Tibial artery (tissue), 4 donors: ENCODE results near the gene MINDY4.

ENCODE experiments used
- DNase-seq, 2 donors: peaks; one replicate each; pipeline ENCODE4 v3.0.0-alpha.2; 2019
- H3K27ac ChIP-seq, 2 donors: fragments of 200-600 bp; sonication (generic) in 1 of 2; 1 replicate in 1 of 2; 2 replicates in 1 of 2; pipeline ENCODE4 v1.5.1; 2018 to 2019; ENCODE audit warnings: mild to moderate bottlenecking in 1 of 2
- H3K27me3 ChIP-seq, 2 donors: fragments of 200-600 bp; sonication (generic) in 1 of 2; one replicate each; pipeline versions ENCODE4 v1.5.1 to v1.6.0; 2016 to 2019
- H3K36me3 ChIP-seq, 3 donors: fragments of 200-600 bp; sonication (generic) in 2 of 3; one replicate each; pipeline ENCODE4 v1.5.1; 2016 to 2019; ENCODE audit warnings: mild to moderate bottlenecking in 2 of 3
- H3K4me1 ChIP-seq, 4 donors: fragments of 200-600 bp; sonication (generic) in 2 of 4; 1 replicate in 3 of 4; 2 replicates in 1 of 4; pipeline ENCODE4 v1.5.1; 2016 to 2019
- H3K4me3 ChIP-seq, 2 donors: fragments of 200-600 bp; sonication (generic) in 1 of 2; 1 replicate in 1 of 2; 2 replicates in 1 of 2; pipeline ENCODE4 v1.5.1; 2018 to 2019; ENCODE audit warnings: mild to moderate bottlenecking in 2 of 2
- H3K9me3 ChIP-seq, 3 donors: fragments of 200-600 bp; sonication (generic) in 1 of 3; one replicate each; pipeline ENCODE4 v1.5.1; 2016 to 2019
- CTCF ChIP-seq, 2 experiments: fragments of 200-600 bp in 1 of 2; fragments of 450-650 bp in 1 of 2; IDR thresholded peaks; one replicate each; pipeline ENCODE4 v1.5.1; 2017 to 2019; ENCODE audit warnings: antibody characterized with exemption in 2 of 2, mild to moderate bottlenecking in 1 of 2, moderate library complexity in 1 of 2
- intact Hi-C: fragments of 100-400 bp; cut with DNase I; formaldehyde crosslinking; loops from one replicate; pipeline ENCODE4 v1.15.0; 2023; ENCODE audit warnings: low total_unique reads

The MINDY4 gene

GRCh38 chr7:30920021-30920583 lies 148.9 kb downstream of the MINDY4 start:
- Histone ChIP-seq H3K27me3 (no peaks in the 10 kb centered on the region), H3K27ac (peak overlapping the region; percentile 87 to 92), H3K36me3 (peaks cover 21 to 37% (median 32%) of the 10 kb centered on the region in 3 donors), H3K9me3 (no peaks in the 10 kb centered on the region), H3K4me1 (peaks cover 0 to 73% (median 67%) of the 10 kb centered on the region in 4 donors), H3K4me3 (no peak overlapping the region)
- peak; percentile 36 to 75 for DNase-seq
- intact Hi-C loops, result loop anchor here (5.0 kb wide), 1 partner anchor 168 kb away; the partner anchor contains the start of gene INMT
- TF ChIP-seq CTCF (IDR thresholded peaks at IDR 0.05), result no peak

DNA sequence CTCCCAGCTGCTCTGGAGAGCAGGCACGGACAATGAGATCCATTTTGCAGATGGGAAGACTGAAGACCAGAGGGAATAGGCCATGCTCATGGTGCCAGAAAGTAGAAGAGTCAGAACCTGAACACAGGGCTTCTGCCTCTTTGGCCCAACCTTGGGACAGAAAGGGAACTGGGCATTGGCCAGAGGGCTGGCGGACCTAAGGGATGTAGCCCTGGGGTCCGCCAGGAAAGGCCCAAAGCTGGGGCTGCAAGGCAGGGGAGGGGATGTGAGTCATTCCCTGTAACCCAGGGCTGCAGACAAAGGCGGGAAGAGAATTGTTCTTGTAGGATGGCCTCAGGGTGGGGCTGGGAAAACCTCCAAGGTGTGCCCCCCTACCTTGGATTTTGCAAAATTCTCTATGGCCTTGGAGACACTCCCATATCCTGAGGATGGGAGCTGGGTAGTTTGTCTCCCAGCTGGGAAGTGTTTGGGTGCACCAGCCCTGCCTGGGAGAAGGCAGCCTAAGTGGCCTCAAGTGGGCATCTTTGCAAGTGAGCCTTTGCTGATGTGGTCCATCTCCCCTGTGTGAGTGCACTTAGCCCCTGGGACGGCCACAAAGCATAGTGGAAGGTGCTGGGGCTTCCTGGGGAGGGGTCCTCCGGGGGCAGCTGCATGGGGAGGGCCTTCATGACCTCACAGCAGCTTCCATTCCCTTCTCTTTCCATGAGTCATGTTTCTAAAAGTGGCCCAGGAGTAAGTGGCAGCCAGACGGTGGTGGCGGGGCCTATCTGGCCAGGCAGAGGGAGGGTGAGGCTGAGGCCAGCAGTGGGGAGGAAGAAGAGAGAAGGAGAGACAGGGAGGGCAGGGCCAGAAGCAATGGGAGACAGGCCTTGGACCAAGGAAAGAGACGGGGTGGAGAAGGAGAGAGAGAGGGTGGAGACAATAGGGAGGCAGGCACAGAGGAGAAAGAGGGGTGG lies 149.6 kb downstream of the MINDY4 start:
- Histone ChIP-seq H3K4me3 (no peak overlapping the region), H3K36me3 (peaks cover 29 to 44% (median 40%) of the 10 kb centered on the region in 3 donors), H3K4me1 (peaks cover 0 to 65% (median 59%) of the 10 kb centered on the region in 4 donors), H3K9me3 (no peaks in the 10 kb centered on the region), H3K27ac (peak overlapping the region; percentile 87 to 92), H3K27me3 (no peaks in the 10 kb centered on the region)
- intact Hi-C loops, result loop anchor here (5.0 kb wide), 1 partner anchor 169 kb away; the partner anchor contains the start of gene INMT
- no peak for TF ChIP-seq CTCF (IDR thresholded peaks at IDR 0.05)
- DNase-seq, result peak; percentile 70 to 90

DNA sequence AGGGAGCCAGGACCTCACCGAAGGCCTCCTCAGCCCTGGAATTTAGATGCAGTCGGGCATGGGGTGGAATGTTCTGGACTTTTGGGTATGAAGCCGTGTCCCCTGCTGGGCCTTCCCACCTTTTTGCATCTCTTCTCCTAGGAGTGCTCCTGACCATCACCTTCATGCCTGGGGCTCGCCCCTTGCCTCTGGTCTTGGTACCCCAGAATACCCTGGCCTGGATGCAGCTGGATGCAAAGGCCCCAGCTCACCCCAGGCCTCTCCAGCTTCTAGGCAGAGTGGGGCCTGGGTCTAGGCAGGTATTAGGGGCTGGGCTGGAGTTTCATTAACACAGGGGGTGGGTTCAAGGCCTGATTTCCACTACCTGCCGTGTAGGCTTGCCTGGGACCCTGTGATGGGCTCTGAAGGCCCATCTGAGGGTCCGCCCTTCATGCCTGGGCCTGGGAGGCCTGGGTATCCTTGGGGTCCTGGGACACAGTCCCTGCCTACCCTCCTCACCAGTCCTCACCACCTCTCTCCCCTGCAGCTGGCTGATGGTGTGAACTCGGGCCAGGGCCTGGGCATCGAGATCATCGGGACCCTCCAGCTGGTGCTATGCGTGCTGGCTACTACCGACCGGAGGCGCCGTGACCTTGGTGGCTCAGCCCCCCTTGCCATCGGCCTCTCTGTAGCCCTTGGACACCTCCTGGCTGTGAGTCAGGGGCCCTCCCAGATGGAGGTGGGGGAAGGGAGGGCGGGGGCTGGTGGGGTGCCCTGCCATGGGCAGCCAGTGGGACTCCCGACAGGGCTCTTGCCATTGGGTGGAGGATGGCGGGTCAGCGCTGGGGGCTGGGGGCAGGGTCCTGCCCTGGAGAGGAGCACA lies 150.6 kb downstream of the MINDY4 start:
- H3K36me3 ChIP-seq, result peaks cover 38 to 53% (median 49%) of the 10 kb centered on the region in 3 donors
- DNase-seq, result peak; percentile 19 to 68
- H3K4me3 ChIP-seq, result no peak overlapping the region
- intact Hi-C loops, result loop anchor here (5.0 kb wide), 1 partner anchor 169 kb away; the partner anchor contains the start of gene INMT
- H3K27me3 ChIP-seq, result no peaks in the 10 kb centered on the region
- H3K9me3 ChIP-seq, result peaks cover 0 to 2% (median 0%) of the 10 kb centered on the region in 3 donors
- no peak for TF ChIP-seq CTCF (IDR thresholded peaks at IDR 0.05)
- peaks cover 0 to 56% (median 51%) of the 10 kb centered on the region in 4 donors for H3K4me1 ChIP-seq
- H3K27ac ChIP-seq, result peak overlapping the region; percentile 87 to 92

- no peak overlapping the region for H3K4me3 ChIP-seq
- peaks cover 0 to 48% (median 42%) of the 10 kb centered on the region in 4 donors for H3K4me1 ChIP-seq
- peaks cover 0 to 7% (median 0%) of the 10 kb centered on the region in 3 donors for H3K9me3 ChIP-seq
- no peaks in the 10 kb centered on the region for H3K27me3 ChIP-seq
- no peak for TF ChIP-seq CTCF (IDR thresholded peaks at IDR 0.05)
- intact Hi-C loops, result loop anchor here (5.0 kb wide), 1 partner anchor 170 kb away; the partner anchor contains the start of gene INMT
- H3K36me3 ChIP-seq, result peaks cover 44 to 62% (median 57%) of the 10 kb centered on the region in 3 donors
- peak overlapping the region; percentile 87 to 92 for H3K27ac ChIP-seq
- DNase-seq, result peak; percentile 18 to 63
These were observed 151.4 kb downstream of the MINDY4 start for GRCh38 chr7:30922596-30922995.
